Kasumi-1 (cell line): Measurements from ENCODE around the gene CDH4.
"Not testable (repeated sequence)": the region's sequence is repeated elsewhere in the genome, so short reads cannot be mapped to it uniquely, and the experiment has no call there.

Source experiments
- DNase-seq, 2 experiments: peaks; one replicate each; lab custom pipeline; 2025; lab: John Stamatoyannopoulos, UW

The CDH4 gene

GRCh38 chr20:61387204-61387953 is 135.3 kb downstream of the CDH4 start:
- DNase-seq: no peak

GRCh38 chr20:61387954-61388348 is 135.9 kb downstream of the CDH4 start:
- DNase-seq: no peak

GRCh38 chr20:61389077-61389476 is 137.0 kb downstream of the CDH4 start:
- no peak for DNase-seq

GRCh38 chr20:61391185-61391584 is 139.1 kb downstream of the CDH4 start:
- no peak for DNase-seq

GRCh38 chr20:61391812-61392520 is 139.9 kb downstream of the CDH4 start:
- no peak for DNase-seq

- no peak for DNase-seq
Observed at GRCh38 chr20:61394088-61394799, 142.2 kb downstream of the CDH4 start.

- no peak for DNase-seq
Observed at GRCh38 chr20:61396262-61396848, 144.3 kb downstream of the CDH4 start.

- DNase-seq: no peak
Observed at GRCh38 chr20:61397146-61397545, 145.1 kb downstream of the CDH4 start.

- no peak for DNase-seq
Observed at GRCh38 chr20:61397790-61398189, 145.7 kb downstream of the CDH4 start.

GRCh38 chr20:61399433-61399832 is 147.4 kb downstream of the CDH4 start:
- DNase-seq: no peak

- DNase-seq: no peak
Observed at GRCh38 chr20:61400499-61400898, 148.4 kb downstream of the CDH4 start.

GRCh38 chr20:61404303-61404702 is 152.2 kb downstream of the CDH4 start:
- no peak for DNase-seq

GRCh38 chr20:61405007-61405406 is 152.9 kb downstream of the CDH4 start:
- no peak for DNase-seq

- not testable (repeated sequence) for DNase-seq
Observed at GRCh38 chr20:61406773-61407172, 154.7 kb downstream of the CDH4 start.

- no peak for DNase-seq
Observed at GRCh38 chr20:61407561-61407960, 155.5 kb downstream of the CDH4 start.

GRCh38 chr20:61408951-61409740 is 157.1 kb downstream of the CDH4 start:
- no peak for DNase-seq

GRCh38 chr20:61411743-61412142 is 159.7 kb downstream of the CDH4 start:
- DNase-seq: no peak

- no peak for DNase-seq
Observed at GRCh38 chr20:61413752-61414151, 161.7 kb downstream of the CDH4 start.

GRCh38 chr20:61414455-61414991 is 162.5 kb downstream of the CDH4 start:
- DNase-seq: no peak

- no peak for DNase-seq
Observed at GRCh38 chr20:61416546-61416945, 164.5 kb downstream of the CDH4 start.

GRCh38 chr20:61417221-61417941 is 165.3 kb downstream of the CDH4 start:
- no peak for DNase-seq
